Measurements from ENCODE around the gene MAN1A2.

GRCh38 chr1:117414943-117415342, 47.7 kb downstream of the MAN1A2 start:
- TF ChIP-seq, protein P1, sequence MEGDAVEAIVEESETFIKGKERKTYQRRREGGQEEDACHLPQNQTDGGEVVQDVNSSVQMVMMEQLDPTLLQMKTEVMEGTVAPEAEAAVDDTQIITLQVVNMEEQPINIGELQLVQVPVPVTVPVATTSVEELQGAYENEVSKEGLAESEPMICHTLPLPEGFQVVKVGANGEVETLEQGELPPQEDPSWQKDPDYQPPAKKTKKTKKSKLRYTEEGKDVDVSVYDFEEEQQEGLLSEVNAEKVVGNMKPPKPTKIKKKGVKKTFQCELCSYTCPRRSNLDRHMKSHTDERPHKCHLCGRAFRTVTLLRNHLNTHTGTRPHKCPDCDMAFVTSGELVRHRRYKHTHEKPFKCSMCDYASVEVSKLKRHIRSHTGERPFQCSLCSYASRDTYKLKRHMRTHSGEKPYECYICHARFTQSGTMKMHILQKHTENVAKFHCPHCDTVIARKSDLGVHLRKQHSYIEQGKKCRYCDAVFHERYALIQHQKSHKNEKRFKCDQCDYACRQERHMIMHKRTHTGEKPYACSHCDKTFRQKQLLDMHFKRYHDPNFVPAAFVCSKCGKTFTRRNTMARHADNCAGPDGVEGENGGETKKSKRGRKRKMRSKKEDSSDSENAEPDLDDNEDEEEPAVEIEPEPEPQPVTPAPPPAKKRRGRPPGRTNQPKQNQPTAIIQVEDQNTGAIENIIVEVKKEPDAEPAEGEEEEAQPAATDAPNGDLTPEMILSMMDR (tag by site-specific recombination; IDR thresholded peaks at IDR 0.05), result no peak
- TF ChIP-seq MEIS1 (CRISPR knock-in tag; IDR thresholded peaks at IDR 0.05; ENCODE audit: borderline replicate concordance), result no peak
- no peak for TF ChIP-seq ZNF324 (tag by site-specific recombination; IDR thresholded peaks at IDR 0.05)
